RWPE1 (cell line): ENCODE results near the gene GYS1.
A peak's percentile ranks its signal among the peaks of the same experiment; 100 is the strongest.

Experiments
- CTCF ChIA-PET: fragments of 350-600 bp; sonication (Branson Sonifier 250); formaldehyde crosslinking; extraction: SDS; loops from one replicate; lab custom pipeline; 2021; lab: Yijun Ruan, JAX
- POLR2A ChIA-PET: fragments of 400-600 bp; formaldehyde crosslinking; extraction: SDS; loops from one replicate; lab custom pipeline; 2020; ENCODE audit warnings: antibody characterized with exemption; ENCODE audit not compliant: low non-redundant PET; lab: Yijun Ruan, JAX
- DNase-seq: peaks from one replicate; pipeline ENCODE4 v3.0.0; 2012; ENCODE audit warnings: low spot score
- H3K27ac ChIP-seq: fragments of 450-650 bp; 2 replicates; pipeline ENCODE4 v1.5.1; 2017
- CTCF ChIP-seq: fragments of 450-650 bp; conservative IDR thresholded peaks from 2 replicates; pipeline ENCODE4 v1.5.1; 2017; ENCODE audit warnings: low read depth, mild to moderate bottlenecking

GYS1 gene

GRCh38 chr19:48970139-48970766, 22.9 kb downstream of the GYS1 start:
- CTCF ChIA-PET: interaction anchor here (0.6 to 1.1 kb wide), 10 partner anchors 8 to 932 kb away, joined by 3 to 6 read pairs (median 4); no protein-coding TSS in a partner anchor
- POLR2A ChIA-PET: interaction anchor here (0.6 kb wide), 1 partner anchor 45 kb away, joined by 4 read pairs; no protein-coding TSS in a partner anchor
- no peak for TF ChIP-seq CTCF
- DNase-seq: no peak
- H3K27ac ChIP-seq: peak overlapping the region; percentile 95

GRCh38 chr19:48969276-48970138, 23.6 kb downstream of the GYS1 start:
- CTCF ChIA-PET: no interaction called here
- TF ChIP-seq CTCF: no peak
- POLR2A ChIA-PET: no interaction called here
- H3K27ac ChIP-seq: peak overlapping the region; percentile 95
- DNase-seq: no peak

GRCh38 chr19:48968813-48969218, 24.3 kb downstream of the GYS1 start:
- H3K27ac ChIP-seq: peak overlapping the region; percentile 95
- DNase-seq: no peak
- ChIA-PET POLR2A (no interaction called here), CTCF (no interaction called here)
- TF ChIP-seq CTCF: no peak

GRCh38 chr19:48968179-48968661, 24.9 kb downstream of the GYS1 start:
- TF ChIP-seq CTCF: no peak
- POLR2A ChIA-PET: interaction anchor here (0.6 to 1.7 kb wide), 3 partner anchors 8 to 99 kb away, joined by 3 to 6 read pairs (median 3); partner anchors contain the start of gene PPP1R15A
- CTCF ChIA-PET: no interaction called here
- H3K27ac ChIP-seq: peak overlapping the region; percentile 95
- no peak for DNase-seq

- ChIA-PET POLR2A (interaction anchor here (0.5 to 1.7 kb wide), 5 partner anchors 9 to 100 kb away, joined by 3 to 6 read pairs (median 3); partner anchors contain the start of gene PPP1R15A), CTCF (no interaction called here)
- H3K27ac ChIP-seq: peak overlapping the region; percentile 95
- DNase-seq: no peak
- TF ChIP-seq CTCF: no peak
Measured at GRCh38 chr19:48967346-48968178, 25.5 kb downstream of the GYS1 start.
